ENCODE measurements around the gene RPL39. TPM values are rescaled to one million over a fixed set of nuclear protein-coding genes. Genes with fewer than 3 reads are reported as not detected.

RPL39 gene
- total RNA-seq, 2 experiments from 2014 or later = 2,287 to 2,309 TPM

Other genes with a start within 250 kb of the RPL39 start
- 10 to 100 TPM; 27.8 to 28.6 TPM for gene STEEP1, start 226.2 kb downstream of the RPL39 start, total RNA-seq
- 10 to 100 TPM; 62.3 to 66.6 TPM for gene UBE2A, start 217.1 kb downstream of the RPL39 start, total RNA-seq
- gene NKRF, start 185.2 kb downstream of the RPL39 start, total RNA-seq = 10 to 100 TPM; 28.8 to 30.4 TPM
- 100 to 1,000 TPM; 137 to 142 TPM for gene SEPTIN6, start 98.5 kb downstream of the RPL39 start, total RNA-seq
- gene SOWAHD, start 33.0 kb downstream of the RPL39 start, total RNA-seq = under 1 TPM; 0.15 to 0.36 TPM
- gene UPF3B, start 61.3 kb upstream of the RPL39 start, total RNA-seq = 10 to 100 TPM; 19.9 to 20.0 TPM
- 10 to 100 TPM; 25.3 to 26.5 TPM for gene RNF113A, start 80.1 kb upstream of the RPL39 start, total RNA-seq
- gene NDUFA1, start 80.2 kb upstream of the RPL39 start, total RNA-seq = 100 to 1,000 TPM in 1 of 2 experiments, 10 to 100 TPM in 1; 98.2 to 104 TPM
- gene AKAP14, start 104.3 kb upstream of the RPL39 start, total RNA-seq = not detected
- gene NKAP, start 152.1 kb upstream of the RPL39 start, total RNA-seq = 10 to 100 TPM in 1 of 2 experiments, 1 to 10 TPM in 1; 9.3 to 11.5 TPM

Measured in activated CD8-positive, alpha-beta memory T cell treated with anti-CD3 and anti-CD28 coated beads for 36 hours (primary cell).